ENCODE data around the gene RIPOR3.
"Not testable (repeated sequence)": the region's sequence is repeated elsewhere in the genome, so short reads cannot be mapped to it uniquely, and the experiment has no call there.

The RIPOR3 gene

GRCh38 chr20:50679753-50680104 lies 11.6 kb downstream of the RIPOR3 start:
- no peak for DNase-seq

GRCh38 chr20:50678169-50678898 lies 13.0 kb downstream of the RIPOR3 start:
- DNase-seq, result no peak

GRCh38 chr20:50676858-50677257 lies 14.5 kb downstream of the RIPOR3 start:
- no peak for DNase-seq

- DNase-seq, result not testable (repeated sequence)
Observed at GRCh38 chr20:50676377-50676731, 15.0 kb downstream of the RIPOR3 start.

GRCh38 chr20:50675671-50676376 lies 15.5 kb downstream of the RIPOR3 start:
- DNase-seq, result no peak

GRCh38 chr20:50674138-50674825 lies 17.1 kb downstream of the RIPOR3 start:
- no peak for DNase-seq

- DNase-seq, result no peak
Observed at GRCh38 chr20:50673466-50674137, 17.7 kb downstream of the RIPOR3 start.

- no peak for DNase-seq
Observed at GRCh38 chr20:50673146-50673465, 18.2 kb downstream of the RIPOR3 start.

- DNase-seq, result no peak
Observed at GRCh38 chr20:50672400-50673145, 18.8 kb downstream of the RIPOR3 start.

GRCh38 chr20:50671626-50672025 lies 19.7 kb downstream of the RIPOR3 start:
- no peak for DNase-seq

- DNase-seq, result not testable (repeated sequence)
Observed at GRCh38 chr20:50671010-50671409, 20.3 kb downstream of the RIPOR3 start.

- no peak for DNase-seq
Observed at GRCh38 chr20:50670126-50670862, 21.0 kb downstream of the RIPOR3 start.

- no peak for DNase-seq
Observed at GRCh38 chr20:50668798-50669197, 22.5 kb downstream of the RIPOR3 start.

- DNase-seq, result no peak
Observed at GRCh38 chr20:50668326-50668725, 23.0 kb downstream of the RIPOR3 start.

- DNase-seq, result no peak
Observed at GRCh38 chr20:50666709-50667298, 24.5 kb downstream of the RIPOR3 start.

GRCh38 chr20:50664254-50664653 lies 27.1 kb downstream of the RIPOR3 start:
- no peak for DNase-seq

GRCh38 chr20:50663095-50663821 lies 28.1 kb downstream of the RIPOR3 start:
- DNase-seq, result no peak

GRCh38 chr20:50659975-50660670 lies 31.2 kb downstream of the RIPOR3 start:
- DNase-seq, result no peak

GRCh38 chr20:50658804-50659380 lies 32.5 kb downstream of the RIPOR3 start:
- DNase-seq, result no peak

GRCh38 chr20:50655311-50655880 lies 35.9 kb downstream of the RIPOR3 start:
- DNase-seq, result no peak

Measured in CD4-positive, alpha-beta T cell treated with Interleukin-1 beta for 1 hour (primary cell).